Ovary (tissue), 3 donors: ENCODE results near the gene PBRM1.

Experiments used
- CTCF ChIP-seq, 3 donors: fragments of 450-650 bp in 2 of 3; fragments of 200-600 bp in 1 of 3; IDR thresholded peaks; one replicate each; pipeline versions ENCODE4 v1.5.1 to v1.8.0; 2016 to 2022; ENCODE audit warnings: antibody characterized with exemption in 3 of 3, mild to moderate bottlenecking in 1 of 3
- POLR2A ChIP-seq: fragments of 450-650 bp; IDR thresholded peaks from one replicate; pipeline ENCODE4 v1.6.1; 2017; ENCODE audit warnings: antibody characterized with exemption, mild to moderate bottlenecking, moderate library complexity
- donor health status: DM: no; HTN: no; CAD: no.

- TF ChIP-seq CTCF (IDR thresholded peaks at IDR 0.05), result no peak
- no peak for TF ChIP-seq POLR2A
Measured at GRCh38 chr3:52685285-52685708, 416 bp downstream of the PBRM1 start.
